Measurements from ENCODE around the gene PASK.

- TF ChIP-seq POLR2A (IDR thresholded peaks at IDR 0.05) = no peak
- TF ChIP-seq CTCF (IDR thresholded peaks at IDR 0.05) = no peak
Measured at GRCh38 chr2:241112046-241112445, 37.2 kb downstream of the PASK start.
